HG03175 (cell line): ENCODE results near the gene FOXN3.

Source experiments
- ATAC-seq: cut with Tn5 transposase; IDR thresholded peaks from one replicate; pipeline ENCODE4 v1.9.1; 2021; ENCODE audit warnings: mild to moderate bottlenecking, moderate library complexity; ENCODE audit not compliant: unreplicated experiment

The FOXN3 gene

GRCh38 chr14:89288114-89288513, 128.9 kb downstream of the FOXN3 start:
- no peak for ATAC-seq

- ATAC-seq: no peak
These were observed 132.5 kb downstream of the FOXN3 start for GRCh38 chr14:89284333-89285058.

- peak; percentile 80 for ATAC-seq
These were observed 133.5 kb downstream of the FOXN3 start for GRCh38 chr14:89283327-89284060.

- no peak for ATAC-seq
These were observed 134.8 kb downstream of the FOXN3 start for GRCh38 chr14:89282191-89282590.

GRCh38 chr14:89280600-89280999, 136.4 kb downstream of the FOXN3 start:
- no peak for ATAC-seq

- no peak for ATAC-seq
These were observed 137.3 kb downstream of the FOXN3 start for GRCh38 chr14:89279649-89280232.

- no peak for ATAC-seq
These were observed 139.8 kb downstream of the FOXN3 start for GRCh38 chr14:89277203-89277602.

- ATAC-seq: peak; percentile 85
These were observed 140.5 kb downstream of the FOXN3 start for GRCh38 chr14:89276424-89276975.

GRCh38 chr14:89270439-89271227, 146.4 kb downstream of the FOXN3 start:
- peak; percentile 82 for ATAC-seq

GRCh38 chr14:89269404-89269803, 147.6 kb downstream of the FOXN3 start:
- no peak for ATAC-seq

- ATAC-seq: no peak
These were observed 148.5 kb downstream of the FOXN3 start for GRCh38 chr14:89268514-89268913.

GRCh38 chr14:89267656-89268055, 149.4 kb downstream of the FOXN3 start:
- ATAC-seq: no peak

- ATAC-seq: no peak
These were observed 149.9 kb downstream of the FOXN3 start for GRCh38 chr14:89267163-89267562.

GRCh38 chr14:89266754-89267153, 150.3 kb downstream of the FOXN3 start:
- ATAC-seq: no peak

- ATAC-seq: no peak
These were observed 151.8 kb downstream of the FOXN3 start for GRCh38 chr14:89265234-89265633.

- no peak for ATAC-seq
These were observed 152.7 kb downstream of the FOXN3 start for GRCh38 chr14:89264196-89264800.

- no peak for ATAC-seq
These were observed 155.0 kb downstream of the FOXN3 start for GRCh38 chr14:89262041-89262440.

- no peak for ATAC-seq
These were observed 156.1 kb downstream of the FOXN3 start for GRCh38 chr14:89260898-89261297.

- no peak for ATAC-seq
These were observed 157.0 kb downstream of the FOXN3 start for GRCh38 chr14:89259951-89260609.

GRCh38 chr14:89258728-89259273, 158.2 kb downstream of the FOXN3 start:
- ATAC-seq: peak; percentile 60
